Activated CD8-positive, alpha-beta memory T cell treated with anti-CD3 and anti-CD28 coated beads, Interleukin-2, amount 10 ng/mL, durations not matched to agents 7 days and 5 days (primary cell): ENCODE results near the gene UGT8. TPM values are rescaled to one million over a fixed set of nuclear protein-coding genes. Genes with fewer than 3 reads are reported as not detected.
"Not testable (repeated sequence)": the region's sequence is repeated elsewhere in the genome, so short reads cannot be mapped to it uniquely, and the experiment has no call there.

Experiments used
- ATAC-seq: fragments of 150-1000 bp; cut with Tn5 transposase; one replicate; pipeline ENCODE4 v1.10.0; 2021; ENCODE audit warnings: moderate library complexity
- CTCF ChIA-PET: fragments of 350-600 bp; sonication (Branson Sonifier 250); formaldehyde crosslinking; loops from one replicate; lab custom pipeline; 2021; ENCODE audit warnings: antibody characterized with exemption; lab: Charles Lee
- DNase-seq: peaks from one replicate; pipeline ENCODE4 v3.0.0-alpha.2; 2020
- H3K27ac Mint-ChIP-seq: one replicate; pipeline ENCODE4 v1.8.0; 2021; ENCODE audit warnings: mild to moderate bottlenecking, mixed read lengths
- H3K27me3 Mint-ChIP-seq: one replicate; pipeline ENCODE4 v1.8.0; 2021; ENCODE audit warnings: mixed read lengths
- H3K36me3 Mint-ChIP-seq: one replicate; pipeline ENCODE4 v1.8.0; 2021; ENCODE audit warnings: mild to moderate bottlenecking, mixed read lengths
- H3K4me1 Mint-ChIP-seq: one replicate; pipeline ENCODE4 v1.8.0; 2021; ENCODE audit warnings: mixed read lengths
- H3K4me3 Mint-ChIP-seq: one replicate; pipeline ENCODE4 v1.8.0; 2021; ENCODE audit warnings: mild to moderate bottlenecking, moderate library complexity, mixed read lengths
- H3K9me3 Mint-ChIP-seq: one replicate; pipeline ENCODE4 v1.8.0; 2022; ENCODE audit warnings: low read depth, mixed read lengths
- total RNA-seq, 2 experiments: library from RNA; stranded (reverse); gene quantifications; one replicate each; pipeline ENCODE4 v1.2.3, GENCODE V29; 2021

The UGT8 gene
- total RNA-seq, 2 experiments from 2014 or later = 0.29 to 0.63 TPM

GRCh38 chr4:114595921-114596320, 2.7 kb upstream of the UGT8 start:
- H3K4me3 Mint-ChIP-seq = no peak overlapping the region
- CTCF ChIA-PET = no interaction called here
- no peaks in the 10 kb centered on the region for H3K9me3 Mint-ChIP-seq
- no peak overlapping the region for H3K27ac Mint-ChIP-seq
- DNase-seq (no peak), ATAC-seq (no peak)
- peaks cover 36% of the 10 kb centered on the region for H3K27me3 Mint-ChIP-seq
- H3K36me3 Mint-ChIP-seq = no peaks in the 10 kb centered on the region
- peaks cover 9% of the 10 kb centered on the region for H3K4me1 Mint-ChIP-seq

GRCh38 chr4:114597410-114598115, 1.0 kb upstream of the UGT8 start:
- DNase-seq (no peak), ATAC-seq (no peak)
- Mint-ChIP-seq H3K4me3 (no peak overlapping the region), H3K36me3 (no peaks in the 10 kb centered on the region), H3K27me3 (peaks cover 36% of the 10 kb centered on the region), H3K27ac (no peak overlapping the region), H3K4me1 (peaks cover 9% of the 10 kb centered on the region), H3K9me3 (no peaks in the 10 kb centered on the region)
- CTCF ChIA-PET = no interaction called here

- ATAC-seq (peak; percentile 16), DNase-seq (no peak)
- peaks cover 9% of the 10 kb centered on the region for H3K4me1 Mint-ChIP-seq
- H3K9me3 Mint-ChIP-seq = no peaks in the 10 kb centered on the region
- peak overlapping the region; percentile 25 for H3K4me3 Mint-ChIP-seq
- no peaks in the 10 kb centered on the region for H3K36me3 Mint-ChIP-seq
- H3K27me3 Mint-ChIP-seq = peaks cover 36% of the 10 kb centered on the region
- CTCF ChIA-PET = no interaction called here
- no peak overlapping the region for H3K27ac Mint-ChIP-seq
Observed at GRCh38 chr4:114599231-114599902, 760 bp downstream of the UGT8 start.

- ATAC-seq (no peak), DNase-seq (no peak)
- H3K36me3 Mint-ChIP-seq = no peaks in the 10 kb centered on the region
- H3K27ac Mint-ChIP-seq = no peak overlapping the region
- H3K4me1 Mint-ChIP-seq = peaks cover 9% of the 10 kb centered on the region
- H3K27me3 Mint-ChIP-seq = peaks cover 36% of the 10 kb centered on the region
- CTCF ChIA-PET = no interaction called here
- no peaks in the 10 kb centered on the region for H3K9me3 Mint-ChIP-seq
- H3K4me3 Mint-ChIP-seq = peak overlapping the region; percentile 25
Observed at GRCh38 chr4:114599903-114600552, 1.4 kb downstream of the UGT8 start.

- ATAC-seq (no peak), DNase-seq (no peak)
- peaks cover 36% of the 10 kb centered on the region for H3K27me3 Mint-ChIP-seq
- peak overlapping the region; percentile 5 for H3K27ac Mint-ChIP-seq
- H3K4me3 Mint-ChIP-seq = no peak overlapping the region
- H3K4me1 Mint-ChIP-seq = peaks cover 9% of the 10 kb centered on the region
- CTCF ChIA-PET = no interaction called here
- H3K36me3 Mint-ChIP-seq = no peaks in the 10 kb centered on the region
- H3K9me3 Mint-ChIP-seq = no peaks in the 10 kb centered on the region
Observed at GRCh38 chr4:114600672-114601071, 2.1 kb downstream of the UGT8 start.

GRCh38 chr4:114601304-114602052, 2.9 kb downstream of the UGT8 start:
- Mint-ChIP-seq H3K4me1 (peaks cover 9% of the 10 kb centered on the region), H3K4me3 (no peak overlapping the region), H3K36me3 (no peaks in the 10 kb centered on the region), H3K9me3 (no peaks in the 10 kb centered on the region), H3K27ac (no peak overlapping the region), H3K27me3 (peaks cover 32% of the 10 kb centered on the region)
- no peak for ATAC-seq
- DNase-seq = no peak
- CTCF ChIA-PET = no interaction called here

- CTCF ChIA-PET = no interaction called here
- H3K27me3 Mint-ChIP-seq = peaks cover 20% of the 10 kb centered on the region
- no peaks in the 10 kb centered on the region for H3K9me3 Mint-ChIP-seq
- no peak overlapping the region for H3K4me3 Mint-ChIP-seq
- H3K36me3 Mint-ChIP-seq = no peaks in the 10 kb centered on the region
- no peak for DNase-seq
- no peak for ATAC-seq
- H3K4me1 Mint-ChIP-seq = peaks cover 5% of the 10 kb centered on the region
- no peak overlapping the region for H3K27ac Mint-ChIP-seq
Observed at GRCh38 chr4:114603497-114603896, 4.9 kb downstream of the UGT8 start.

GRCh38 chr4:114606245-114606644, 7.6 kb downstream of the UGT8 start:
- Mint-ChIP-seq H3K27me3 (no peaks in the 10 kb centered on the region), H3K9me3 (no peaks in the 10 kb centered on the region), H3K36me3 (no peaks in the 10 kb centered on the region), H3K4me3 (no peak overlapping the region), H3K27ac (no peak overlapping the region), H3K4me1 (no peaks in the 10 kb centered on the region)
- DNase-seq = no peak
- CTCF ChIA-PET = no interaction called here
- no peak for ATAC-seq

GRCh38 chr4:114607056-114607455, 8.4 kb downstream of the UGT8 start:
- H3K36me3 Mint-ChIP-seq = no peaks in the 10 kb centered on the region
- no peak for ATAC-seq
- H3K9me3 Mint-ChIP-seq = no peaks in the 10 kb centered on the region
- no peak for DNase-seq
- CTCF ChIA-PET = no interaction called here
- H3K27ac Mint-ChIP-seq = no peak overlapping the region
- H3K27me3 Mint-ChIP-seq = no peaks in the 10 kb centered on the region
- H3K4me1 Mint-ChIP-seq = no peaks in the 10 kb centered on the region
- H3K4me3 Mint-ChIP-seq = no peak overlapping the region

GRCh38 chr4:114613560-114613959, 15.0 kb downstream of the UGT8 start:
- no peaks in the 10 kb centered on the region for H3K4me1 Mint-ChIP-seq
- CTCF ChIA-PET = no interaction called here
- no peaks in the 10 kb centered on the region for H3K27me3 Mint-ChIP-seq
- ATAC-seq (no peak), DNase-seq (no peak)
- H3K9me3 Mint-ChIP-seq = no peaks in the 10 kb centered on the region
- H3K4me3 Mint-ChIP-seq = no peak overlapping the region
- H3K27ac Mint-ChIP-seq = no peak overlapping the region
- H3K36me3 Mint-ChIP-seq = no peaks in the 10 kb centered on the region

- no peak for ATAC-seq
- Mint-ChIP-seq H3K4me3 (no peak overlapping the region), H3K4me1 (no peaks in the 10 kb centered on the region), H3K27ac (no peak overlapping the region), H3K36me3 (no peaks in the 10 kb centered on the region), H3K27me3 (no peaks in the 10 kb centered on the region), H3K9me3 (no peaks in the 10 kb centered on the region)
- CTCF ChIA-PET = no interaction called here
- DNase-seq = no peak
Observed at GRCh38 chr4:114615435-114615834, 16.8 kb downstream of the UGT8 start.

- H3K36me3 Mint-ChIP-seq, H3K4me3 Mint-ChIP-seq, H3K27ac Mint-ChIP-seq, DNase-seq, ATAC-seq, H3K4me1 Mint-ChIP-seq, CTCF ChIA-PET, H3K9me3 Mint-ChIP-seq, H3K27me3 Mint-ChIP-seq: not testable (repeated sequence)
Observed at GRCh38 chr4:114616036-114616435, 17.4 kb downstream of the UGT8 start.

GRCh38 chr4:114626196-114626595, 27.6 kb downstream of the UGT8 start:
- H3K27me3 Mint-ChIP-seq = no peaks in the 10 kb centered on the region
- DNase-seq (no peak), ATAC-seq (no peak)
- H3K4me1 Mint-ChIP-seq = no peaks in the 10 kb centered on the region
- H3K36me3 Mint-ChIP-seq = no peaks in the 10 kb centered on the region
- no peak overlapping the region for H3K4me3 Mint-ChIP-seq
- H3K9me3 Mint-ChIP-seq = no peaks in the 10 kb centered on the region
- CTCF ChIA-PET = no interaction called here
- no peak overlapping the region for H3K27ac Mint-ChIP-seq
